ENCODE measurements around the gene HIVEP3. TPM values are rescaled to one million over a fixed set of nuclear protein-coding genes. Genes with fewer than 3 reads are reported as not detected.

Gene HIVEP3
- total RNA-seq, 4 donors from 2014 or later = 4.2 to 6.5 (median 4.7) TPM

DNA sequence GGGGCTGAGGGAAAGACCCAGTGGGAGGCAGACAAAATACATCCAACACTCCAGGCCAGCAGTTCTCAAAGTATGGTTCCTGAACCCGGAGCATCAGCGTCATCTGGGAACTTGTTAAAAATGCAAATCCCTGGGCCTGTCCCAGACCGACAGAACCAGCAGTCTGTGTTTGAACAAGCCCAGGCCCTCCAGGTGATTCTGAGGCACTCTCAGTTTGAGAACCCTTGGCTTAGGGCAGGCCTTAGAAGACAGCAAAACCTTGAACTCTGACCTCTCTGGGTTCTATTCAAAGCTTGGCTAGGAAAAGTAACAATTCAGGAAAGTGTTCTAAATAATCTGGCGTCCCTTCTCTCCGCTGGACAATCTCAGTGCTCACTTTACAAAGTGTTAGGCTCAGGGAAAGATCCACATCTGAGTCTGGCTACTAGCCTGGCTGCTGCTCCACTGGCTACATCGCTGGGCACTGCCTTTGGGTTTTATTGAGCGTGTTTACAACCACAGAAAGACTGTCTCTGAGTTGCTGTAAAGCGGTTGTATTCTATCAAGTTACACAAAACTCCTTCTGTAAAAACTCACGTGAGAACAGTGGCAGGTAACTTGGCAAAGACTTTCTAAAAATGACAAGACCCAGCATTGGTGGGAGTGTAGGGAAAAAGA is 166.1 kb downstream of the HIVEP3 start:
- Histone ChIP-seq H3K4me3 (no peak overlapping the region), H3K27ac (no peak overlapping the region), H3K36me3 (no peaks in the 10 kb centered on the region), H3K9me3 (no peaks in the 10 kb centered on the region), H3K27me3 (no peaks in the 10 kb centered on the region), H3K4me1 (peaks cover 0 to 5% (median 0%) of the 10 kb centered on the region in 4 donors)
- TF ChIP-seq EP300 (IDR thresholded peaks at IDR 0.05) = no peak
- TF ChIP-seq, protein P1, sequence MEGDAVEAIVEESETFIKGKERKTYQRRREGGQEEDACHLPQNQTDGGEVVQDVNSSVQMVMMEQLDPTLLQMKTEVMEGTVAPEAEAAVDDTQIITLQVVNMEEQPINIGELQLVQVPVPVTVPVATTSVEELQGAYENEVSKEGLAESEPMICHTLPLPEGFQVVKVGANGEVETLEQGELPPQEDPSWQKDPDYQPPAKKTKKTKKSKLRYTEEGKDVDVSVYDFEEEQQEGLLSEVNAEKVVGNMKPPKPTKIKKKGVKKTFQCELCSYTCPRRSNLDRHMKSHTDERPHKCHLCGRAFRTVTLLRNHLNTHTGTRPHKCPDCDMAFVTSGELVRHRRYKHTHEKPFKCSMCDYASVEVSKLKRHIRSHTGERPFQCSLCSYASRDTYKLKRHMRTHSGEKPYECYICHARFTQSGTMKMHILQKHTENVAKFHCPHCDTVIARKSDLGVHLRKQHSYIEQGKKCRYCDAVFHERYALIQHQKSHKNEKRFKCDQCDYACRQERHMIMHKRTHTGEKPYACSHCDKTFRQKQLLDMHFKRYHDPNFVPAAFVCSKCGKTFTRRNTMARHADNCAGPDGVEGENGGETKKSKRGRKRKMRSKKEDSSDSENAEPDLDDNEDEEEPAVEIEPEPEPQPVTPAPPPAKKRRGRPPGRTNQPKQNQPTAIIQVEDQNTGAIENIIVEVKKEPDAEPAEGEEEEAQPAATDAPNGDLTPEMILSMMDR (IDR thresholded peaks at IDR 0.05) = no peak
- TF ChIP-seq POLR2A (IDR thresholded peaks at IDR 0.05) = no peak
- WGBS, 2 donors = 81 to 85% methylated on average over 9 of the region's 9 CpGs
- no peak for DNase-seq (ENCODE audit: low spot score in 2 of 2)

DNA sequence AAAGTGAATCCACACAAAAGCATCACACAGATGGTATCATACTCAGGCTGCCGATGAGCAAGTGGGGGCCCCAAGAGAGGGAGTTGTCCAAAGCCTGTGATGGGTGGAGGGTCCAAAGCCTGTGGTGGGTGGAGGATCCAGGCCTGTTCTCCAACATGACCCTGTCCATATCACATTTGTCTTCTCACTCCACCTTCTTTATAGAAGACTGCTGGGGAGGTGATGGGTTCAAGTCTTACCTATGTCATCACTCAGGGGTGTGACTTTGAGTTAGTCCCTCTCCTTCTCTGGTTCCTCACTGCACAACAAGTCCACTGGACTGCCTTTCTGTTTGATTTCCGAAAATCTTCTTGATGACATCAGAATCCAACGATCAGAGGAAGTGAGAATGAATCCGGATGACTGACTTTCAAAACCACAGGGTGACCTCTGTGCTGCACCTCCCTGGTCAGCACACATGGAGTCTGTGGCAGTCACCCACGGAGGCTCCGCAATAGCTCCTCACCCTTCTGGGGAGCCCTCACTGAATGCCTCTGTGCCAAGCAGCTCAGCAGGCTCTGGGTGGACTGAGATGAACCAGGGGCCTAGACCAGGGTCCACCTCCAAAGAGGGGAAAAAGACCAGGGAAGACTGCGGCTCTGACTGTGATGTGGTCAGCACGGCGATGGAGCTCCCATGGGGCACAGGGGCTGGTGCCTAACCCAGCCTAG is 166.8 kb downstream of the HIVEP3 start:
- TF ChIP-seq EP300 (IDR thresholded peaks at IDR 0.05) = peak in 1 of 2 donors; percentile 58
- TF ChIP-seq, protein P1 (IDR thresholded peaks at IDR 0.05) = no peak
- no peak for TF ChIP-seq POLR2A (IDR thresholded peaks at IDR 0.05)
- DNase-seq (ENCODE audit: low spot score in 2 of 2) = no peak
- Histone ChIP-seq H3K27ac (no peak overlapping the region), H3K4me1 (peaks cover 0 to 5% (median 0%) of the 10 kb centered on the region in 4 donors), H3K9me3 (no peaks in the 10 kb centered on the region), H3K36me3 (no peaks in the 10 kb centered on the region), H3K27me3 (no peaks in the 10 kb centered on the region), H3K4me3 (no peak overlapping the region)
- 84 to 87% methylated on average over 8 to 9 of the region's 9 CpGs for WGBS, 2 donors

DNA sequence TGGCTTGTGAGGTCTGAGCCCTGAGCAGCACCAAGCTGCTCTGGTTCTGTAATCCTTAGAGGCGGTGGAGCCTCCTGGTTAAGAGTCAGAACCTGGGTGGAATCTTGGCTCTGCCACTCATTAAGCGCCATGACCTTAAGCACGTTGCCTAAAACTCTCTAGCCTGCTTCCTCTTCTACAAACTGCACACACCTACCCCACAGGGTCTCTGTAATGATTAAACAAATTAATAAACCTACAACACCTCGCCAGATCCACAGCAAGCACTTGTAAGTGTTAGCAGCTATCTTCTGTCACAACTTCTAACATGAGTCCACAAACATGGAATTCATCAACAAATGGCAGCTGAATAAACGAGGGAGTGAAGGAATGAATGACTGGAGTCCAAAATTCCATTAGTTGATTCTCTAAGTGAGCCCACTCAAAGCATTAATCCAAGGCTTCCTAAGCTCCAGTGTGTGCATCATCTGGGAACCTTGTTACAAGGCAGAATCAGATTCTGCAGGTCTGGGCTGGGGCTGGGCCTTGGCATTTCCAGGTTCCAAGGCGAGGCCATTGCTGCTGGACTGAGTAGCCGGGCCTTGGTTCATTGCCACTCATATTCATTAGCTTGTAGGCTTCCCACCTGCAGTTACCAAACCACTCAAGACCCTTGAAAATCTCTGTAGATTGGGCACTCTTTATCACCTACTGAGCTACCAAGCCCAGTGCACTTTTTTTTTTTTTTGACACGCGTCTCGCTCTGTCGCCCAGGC is 168.6 kb downstream of the HIVEP3 start:
- peaks cover 0 to 5% (median 0%) of the 10 kb centered on the region in 4 donors for H3K4me1 ChIP-seq
- TF ChIP-seq, protein P1 (IDR thresholded peaks at IDR 0.05) = no peak
- TF ChIP-seq EP300 (IDR thresholded peaks at IDR 0.05) (no peak), POLR2A (IDR thresholded peaks at IDR 0.05) (no peak)
- no peaks in the 10 kb centered on the region for H3K27me3 ChIP-seq
- H3K36me3 ChIP-seq = no peaks in the 10 kb centered on the region
- H3K9me3 ChIP-seq = no peaks in the 10 kb centered on the region
- WGBS, 2 donors = 70 to 71% methylated on average over 11 of the region's 11 CpGs
- H3K27ac ChIP-seq = no peak overlapping the region
- DNase-seq (ENCODE audit: low spot score in 2 of 2) = no peak
- no peak overlapping the region for H3K4me3 ChIP-seq

DNA sequence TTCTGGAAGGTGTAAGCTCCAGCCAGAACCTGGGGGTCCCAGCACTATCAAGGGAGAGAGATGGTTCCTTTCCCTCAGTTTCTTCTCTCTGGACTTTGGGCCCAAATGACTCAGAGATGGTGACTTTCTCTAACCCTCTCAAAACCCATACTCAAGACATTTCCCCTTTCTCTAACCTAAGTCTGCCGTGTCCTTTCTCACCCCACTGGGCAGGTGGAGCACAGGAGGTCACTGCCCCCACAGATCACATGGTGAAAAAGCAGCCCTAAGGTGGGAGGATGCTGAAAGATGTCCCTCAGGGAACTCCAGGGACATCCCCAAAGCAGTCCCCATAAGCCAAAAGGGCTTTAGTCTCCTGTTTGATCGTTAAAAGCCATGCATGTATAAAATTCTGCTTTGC is 173.7 kb downstream of the HIVEP3 start:
- Histone ChIP-seq H3K4me3 (no peak overlapping the region), H3K36me3 (no peaks in the 10 kb centered on the region), H3K4me1 (peaks cover 0 to 3% (median 2%) of the 10 kb centered on the region in 4 donors), H3K9me3 (no peaks in the 10 kb centered on the region), H3K27me3 (no peaks in the 10 kb centered on the region), H3K27ac (no peak overlapping the region)
- DNase-seq (ENCODE audit: low spot score in 2 of 2) = no peak
- 79 to 88% methylated on average over 2 of the region's 2 CpGs for WGBS, 2 donors
- TF ChIP-seq, protein P1 (IDR thresholded peaks at IDR 0.05) = no peak
- TF ChIP-seq EP300 (IDR thresholded peaks at IDR 0.05) (no peak), POLR2A (IDR thresholded peaks at IDR 0.05) (no peak)

Measured in tibial nerve (tissue), 4 donors.